ENCODE results near the gene GALNT18.

GRCh38 chr11:11348303-11348702, 273.5 kb downstream of the GALNT18 start:
- no peak for TF ChIP-seq POLR2AphosphoS5 (IDR thresholded peaks at IDR 0.05)
- TF ChIP-seq EZH2 (IDR thresholded peaks at IDR 0.05; ENCODE audit: borderline replicate concordance, insufficient read depth, low read length, poor library complexity, severe bottlenecking) = no peak
- TF ChIP-seq CTCF (IDR thresholded peaks at IDR 0.05; ENCODE audit: poor library complexity, severe bottlenecking) = no peak
- no peak for TF ChIP-seq RAD21 (conservative IDR thresholded peaks at IDR 0.05)
- no peak for TF ChIP-seq REST (IDR thresholded peaks at IDR 0.05; ENCODE audit: borderline replicate concordance)
- TF ChIP-seq EP300 (conservative IDR thresholded peaks at IDR 0.05; ENCODE audit: poor library complexity, severe bottlenecking) = no peak
- no peak for TF ChIP-seq SMC3 (conservative IDR thresholded peaks at IDR 0.05; ENCODE audit: poor library complexity)

All from neural cell (in vitro differentiated cells).